Fibroblast of villous mesenchyme (primary cell): ENCODE results near the gene RGS9BP. TPM values are rescaled to one million over a fixed set of nuclear protein-coding genes. Genes with fewer than 3 reads are reported as not detected.
"Not testable (repeated sequence)": the region's sequence is repeated elsewhere in the genome, so short reads cannot be mapped to it uniquely, and the experiment has no call there.

Experiments
- DNase-seq: peaks from one replicate; pipeline ENCODE4 v3.0.0-alpha.2; 2010; ENCODE audit warnings: low read depth
- H3K4me3 ChIP-seq: 2 replicates; pipeline ENCODE4 v1.5.1; 2011; ENCODE audit warnings: low read depth, mild to moderate bottlenecking, low read length
- CTCF ChIP-seq: IDR thresholded peaks from 2 replicates; pipeline ENCODE4 v1.5.1; 2012; ENCODE audit warnings: low read depth, mild to moderate bottlenecking, low read length; ENCODE audit not compliant: insufficient read depth
- total RNA-seq: library from RNA; depleted of rRNA; stranded (reverse); fragments of >200 nt; gene quantifications from 2 replicates; pipeline ENCODE4 v1.2.3, GENCODE V29; 2012

The RGS9BP gene
- total RNA-seq, 1 donor, result 0.86 TPM

GRCh38 chr19:32642771-32643170 is 32.9 kb upstream of the RGS9BP start:
- no peak for DNase-seq
- no peak for TF ChIP-seq CTCF
- no peak overlapping the region for H3K4me3 ChIP-seq

GRCh38 chr19:32646556-32646955 is 29.1 kb upstream of the RGS9BP start:
- no peak overlapping the region for H3K4me3 ChIP-seq
- DNase-seq, result no peak
- no peak for TF ChIP-seq CTCF

GRCh38 chr19:32647361-32647760 is 28.3 kb upstream of the RGS9BP start:
- no peak overlapping the region for H3K4me3 ChIP-seq
- no peak for DNase-seq
- TF ChIP-seq CTCF, result no peak

- no peak overlapping the region for H3K4me3 ChIP-seq
- TF ChIP-seq CTCF, result no peak
- no peak for DNase-seq
Observed at GRCh38 chr19:32649751-32650150, 25.9 kb upstream of the RGS9BP start.

GRCh38 chr19:32650671-32651070 is 25.0 kb upstream of the RGS9BP start:
- no peak for DNase-seq
- no peak overlapping the region for H3K4me3 ChIP-seq
- no peak for TF ChIP-seq CTCF

GRCh38 chr19:32651729-32652140 is 23.9 kb upstream of the RGS9BP start:
- DNase-seq, result peak; percentile 13
- no peak overlapping the region for H3K4me3 ChIP-seq
- TF ChIP-seq CTCF, result no peak

GRCh38 chr19:32652331-32652730 is 23.3 kb upstream of the RGS9BP start:
- DNase-seq, H3K4me3 ChIP-seq: not testable (repeated sequence)
